Subcutaneous abdominal adipose tissue (tissue), 5 donors: ENCODE data around the gene FETUB.
"Not testable (repeated sequence)": the region's sequence is repeated elsewhere in the genome, so short reads cannot be mapped to it uniquely, and the experiment has no call there.

Source experiments
- H3K27ac ChIP-seq: one replicate; pipeline ENCODE4 v1.7.0; 2013; ENCODE audit warnings: low read depth, mild to moderate bottlenecking, inconsistent platforms, low read length, moderate library complexity
- H3K27me3 ChIP-seq, 5 donors: one replicate each; pipeline ENCODE4 v1.7.0; 2013; ENCODE audit warnings: low read length in 5 of 5, inconsistent platforms in 1 of 5; ENCODE audit not compliant: control insufficient read depth in 5 of 5, insufficient read depth in 4 of 5
- H3K36me3 ChIP-seq, 5 donors: one replicate each; pipeline ENCODE4 v1.7.0; 2013; ENCODE audit warnings: low read length in 5 of 5; ENCODE audit not compliant: control insufficient read depth in 5 of 5, insufficient read depth in 5 of 5
- H3K4me1 ChIP-seq, 5 donors: one replicate each; pipeline ENCODE4 v1.7.0; 2013; ENCODE audit warnings: low read length in 5 of 5, mild to moderate bottlenecking in 3 of 5, moderate library complexity in 1 of 5; ENCODE audit not compliant: control insufficient read depth in 5 of 5, insufficient read depth in 5 of 5
- H3K4me3 ChIP-seq, 5 donors: one replicate each; pipeline ENCODE4 v1.7.0; 2013; ENCODE audit warnings: low read length in 5 of 5, low read depth in 1 of 5
- H3K9ac ChIP-seq, 5 donors: one replicate each; pipeline ENCODE4 v1.7.0; 2013; ENCODE audit warnings: low read length in 5 of 5, mild to moderate bottlenecking in 4 of 5, moderate library complexity in 3 of 5
- H3K9me3 ChIP-seq, 5 donors: one replicate each; pipeline ENCODE4 v1.7.0; 2013; ENCODE audit warnings: low read length in 5 of 5; ENCODE audit not compliant: control insufficient read depth in 5 of 5
- donor health status: healthy.
- donor health status: healthy.
- donor health status: healthy.
- donor health status: healthy.
- donor health status: healthy.

FETUB gene

GRCh38 chr3:186634207-186634606, 6.0 kb upstream of the FETUB start:
- H3K4me1 ChIP-seq, H3K9ac ChIP-seq, H3K9me3 ChIP-seq, H3K27ac ChIP-seq, H3K36me3 ChIP-seq, H3K4me3 ChIP-seq: not testable (repeated sequence)
- peaks cover 0 to 11% (median 0%) of the 10 kb centered on the region in 5 donors for H3K27me3 ChIP-seq

GRCh38 chr3:186635532-186635931, 4.7 kb upstream of the FETUB start:
- no peaks in the 10 kb centered on the region for H3K4me1 ChIP-seq
- H3K9ac ChIP-seq: no peak overlapping the region
- H3K9me3 ChIP-seq: peaks cover 0 to 2% (median 0%) of the 10 kb centered on the region in 5 donors
- no peak overlapping the region for H3K27ac ChIP-seq
- no peaks in the 10 kb centered on the region for H3K36me3 ChIP-seq
- peaks cover 0 to 11% (median 2%) of the 10 kb centered on the region in 5 donors for H3K27me3 ChIP-seq
- no peak overlapping the region for H3K4me3 ChIP-seq

GRCh38 chr3:186636536-186636935, 3.7 kb upstream of the FETUB start:
- Histone ChIP-seq H3K36me3 (no peaks in the 10 kb centered on the region), H3K4me1 (no peaks in the 10 kb centered on the region), H3K9ac (no peak overlapping the region), H3K4me3 (no peak overlapping the region), H3K9me3 (peaks cover 0 to 2% (median 0%) of the 10 kb centered on the region in 5 donors), H3K27ac (no peak overlapping the region), H3K27me3 (peaks cover 0 to 11% (median 5%) of the 10 kb centered on the region in 5 donors)

- H3K4me3 ChIP-seq: no peak overlapping the region
- no peak overlapping the region for H3K9ac ChIP-seq
- H3K4me1 ChIP-seq: no peaks in the 10 kb centered on the region
- peaks cover 0 to 2% (median 0%) of the 10 kb centered on the region in 5 donors for H3K9me3 ChIP-seq
- peaks cover 0 to 11% (median 5%) of the 10 kb centered on the region in 5 donors for H3K27me3 ChIP-seq
- H3K27ac ChIP-seq: no peak overlapping the region
- H3K36me3 ChIP-seq: no peaks in the 10 kb centered on the region
These were observed 2.5 kb upstream of the FETUB start for GRCh38 chr3:186637686-186638085.

- peaks cover 0 to 2% (median 0%) of the 10 kb centered on the region in 5 donors for H3K9me3 ChIP-seq
- no peak overlapping the region for H3K4me3 ChIP-seq
- no peaks in the 10 kb centered on the region for H3K4me1 ChIP-seq
- H3K9ac ChIP-seq: no peak overlapping the region
- peaks cover 2 to 11% (median 5%) of the 10 kb centered on the region in 5 donors for H3K27me3 ChIP-seq
- no peaks in the 10 kb centered on the region for H3K36me3 ChIP-seq
- no peak overlapping the region for H3K27ac ChIP-seq
These were observed 1.9 kb upstream of the FETUB start for GRCh38 chr3:186638259-186638658.

GRCh38 chr3:186640473-186640818, 247 bp downstream of the FETUB start:
- no peak overlapping the region for H3K4me3 ChIP-seq
- no peaks in the 10 kb centered on the region for H3K4me1 ChIP-seq
- H3K27me3 ChIP-seq: peaks cover 3 to 11% (median 8%) of the 10 kb centered on the region in 5 donors
- H3K36me3 ChIP-seq: no peaks in the 10 kb centered on the region
- no peak overlapping the region for H3K9ac ChIP-seq
- peaks cover 0 to 1% (median 0%) of the 10 kb centered on the region in 5 donors for H3K9me3 ChIP-seq
- no peak overlapping the region for H3K27ac ChIP-seq

- Histone ChIP-seq H3K9ac (no peak overlapping the region), H3K36me3 (no peaks in the 10 kb centered on the region), H3K27ac (no peak overlapping the region), H3K4me3 (no peak overlapping the region), H3K4me1 (no peaks in the 10 kb centered on the region), H3K27me3 (peaks cover 3 to 11% (median 8%) of the 10 kb centered on the region in 5 donors), H3K9me3 (no peaks in the 10 kb centered on the region)
These were observed 730 bp downstream of the FETUB start for GRCh38 chr3:186640929-186641328.

- no peaks in the 10 kb centered on the region for H3K4me1 ChIP-seq
- H3K9me3 ChIP-seq: no peaks in the 10 kb centered on the region
- H3K27ac ChIP-seq: no peak overlapping the region
- H3K27me3 ChIP-seq: peaks cover 3 to 8% (median 8%) of the 10 kb centered on the region in 5 donors
- no peaks in the 10 kb centered on the region for H3K36me3 ChIP-seq
- H3K4me3 ChIP-seq: no peak overlapping the region
- H3K9ac ChIP-seq: no peak overlapping the region
These were observed 1.8 kb downstream of the FETUB start for GRCh38 chr3:186642014-186642413.

GRCh38 chr3:186643493-186643892, 3.3 kb downstream of the FETUB start:
- H3K4me1 ChIP-seq: no peaks in the 10 kb centered on the region
- H3K36me3 ChIP-seq: no peaks in the 10 kb centered on the region
- no peak overlapping the region for H3K4me3 ChIP-seq
- H3K9me3 ChIP-seq: no peaks in the 10 kb centered on the region
- H3K9ac ChIP-seq: no peak overlapping the region
- peaks cover 0 to 8% (median 3%) of the 10 kb centered on the region in 5 donors for H3K27me3 ChIP-seq
- no peak overlapping the region for H3K27ac ChIP-seq

- no peaks in the 10 kb centered on the region for H3K9me3 ChIP-seq
- H3K27ac ChIP-seq: no peak overlapping the region
These were observed 4.5 kb downstream of the FETUB start for GRCh38 chr3:186644683-186645082.

GRCh38 chr3:186646106-186646505, 5.9 kb downstream of the FETUB start:
- H3K9me3 ChIP-seq: no peaks in the 10 kb centered on the region
- no peak overlapping the region for H3K4me3 ChIP-seq
- H3K4me1 ChIP-seq: no peaks in the 10 kb centered on the region
- no peaks in the 10 kb centered on the region for H3K36me3 ChIP-seq
- no peak overlapping the region for H3K27ac ChIP-seq
- H3K27me3 ChIP-seq: peaks cover 0 to 8% (median 3%) of the 10 kb centered on the region in 5 donors
- no peak overlapping the region for H3K9ac ChIP-seq

More at GRCh38 chr3:186644683-186645082, 4.5 kb downstream of the FETUB start:
- H3K9ac ChIP-seq: no peak overlapping the region
- H3K4me1 ChIP-seq: no peaks in the 10 kb centered on the region
- no peaks in the 10 kb centered on the region for H3K36me3 ChIP-seq
- H3K4me3 ChIP-seq: no peak overlapping the region
- peaks cover 0 to 8% (median 3%) of the 10 kb centered on the region in 5 donors for H3K27me3 ChIP-seq
